B cell (primary cell): Measurements from ENCODE around the gene MGAT5. TPM values are rescaled to one million over a fixed set of nuclear protein-coding genes. Genes with fewer than 3 reads are reported as not detected.

Experiments
- ATAC-seq: fragments of 200-7000 bp; cut with Tn5 transposase; one replicate; pipeline ENCODE4 v1.10.0; 2021; ENCODE audit warnings: low read depth, mild to moderate bottlenecking, moderate number of reproducible peaks, moderate library complexity
- CTCF ChIA-PET: fragments of 350-600 bp; sonication (Branson Sonifier 250); formaldehyde crosslinking; loops from one replicate; lab custom pipeline; 2021; ENCODE audit warnings: antibody characterized with exemption, inconsistent platforms; lab: Charles Lee
- POLR2A ChIA-PET: fragments of 350-600 bp; sonication (Branson Sonifier 250); formaldehyde crosslinking; loops from one replicate; lab custom pipeline; 2021; ENCODE audit warnings: antibody characterized with exemption; lab: Charles Lee
- DNase-seq: peaks from one replicate; pipeline ENCODE4 v3.0.0; 2013
- H2AFZ ChIP-seq: 2 replicates; pipeline ENCODE4 v1.6.1; 2012; ENCODE audit warnings: mild to moderate bottlenecking, low read depth, low read length; ENCODE audit not compliant: insufficient read depth, poor library complexity, severe bottlenecking
- H3K27ac ChIP-seq, 2 donors: 1 replicate in 1 of 2; 2 replicates in 1 of 2; pipeline ENCODE4 v1.5.1; 2012 to 2013; ENCODE audit warnings: low read length in 2 of 2, mild to moderate bottlenecking in 2 of 2, moderate library complexity in 1 of 2
- H3K27me3 ChIP-seq, 4 experiments: fragments of 200-600 bp in 1 of 4; sonication (generic) in 1 of 4; replicated peaks in 1 of 4; 1 replicate in 2 of 4; 2 replicates in 2 of 4; pipeline versions ENCODE4 v1.6.1 to v1.7.0; 2013 to 2016; ENCODE audit warnings: low read length in 3 of 4, mild to moderate bottlenecking in 2 of 4, mixed read lengths in 1 of 4, moderate library complexity in 1 of 4; ENCODE audit not compliant: insufficient read depth in 4 of 4, control insufficient read depth in 3 of 4; ENCODE audit errors: control extremely low read depth in 1 of 4
- H3K36me3 ChIP-seq, 2 experiments: replicated peaks in 1 of 2; 1 replicate in 1 of 2; 2 replicates in 1 of 2; pipeline versions ENCODE4 v1.6.1 to v1.7.1; 2013; ENCODE audit warnings: low read length in 1 of 2; ENCODE audit not compliant: insufficient read depth in 2 of 2, control insufficient read depth in 1 of 2; ENCODE audit errors: control extremely low read depth in 1 of 2, extremely low read depth in 1 of 2
- H3K4me1 ChIP-seq, 2 donors: fragments of 200-600 bp in 1 of 2; sonication (generic) in 1 of 2; 1 replicate in 1 of 2; 2 replicates in 1 of 2; pipeline versions ENCODE4 v1.5.1 to v1.6.1; 2013 to 2017; ENCODE audit warnings: low read length in 2 of 2; ENCODE audit not compliant: control insufficient read depth in 2 of 2, insufficient read depth in 2 of 2
- H3K4me2 ChIP-seq: replicated peaks from 2 replicates; pipeline ENCODE3; 2012; ENCODE audit warnings: mild to moderate bottlenecking, low read depth, low read length; ENCODE audit not compliant: poor library complexity, severe bottlenecking
- H3K4me3 ChIP-seq, 5 experiments: fragments of 200-600 bp in 1 of 5; sonication (generic) in 1 of 5; 1 replicate in 3 of 5; 2 replicates in 2 of 5; pipeline versions ENCODE4 v1.5.1 to v1.7.0; 2011 to 2016; ENCODE audit warnings: low read length in 4 of 5, mild to moderate bottlenecking in 4 of 5, low read depth in 2 of 5, control low read depth in 1 of 5, moderate library complexity in 1 of 5; ENCODE audit not compliant: insufficient read depth in 1 of 5; ENCODE audit errors: control extremely low read depth in 1 of 5, extremely low read depth in 1 of 5
- H3K79me2 ChIP-seq: fragments of 200-600 bp; sonication (generic); one replicate; pipeline ENCODE4 v1.6.0; 2016; ENCODE audit warnings: low read length; ENCODE audit not compliant: control insufficient read depth, insufficient read depth
- H3K9ac ChIP-seq: fragments of 200-600 bp; sonication (generic); 2 replicates; pipeline ENCODE4 v1.6.1; 2017; ENCODE audit warnings: mild to moderate bottlenecking, low read length, moderate library complexity
- H3K9me3 ChIP-seq, 3 donors: one replicate each; pipeline versions ENCODE4 v1.6.1 to v1.7.1; 2013; ENCODE audit warnings: low read length in 2 of 3; ENCODE audit not compliant: control insufficient read depth in 2 of 3, insufficient read depth in 1 of 3; ENCODE audit errors: control extremely low read depth in 1 of 3
- H4K20me1 ChIP-seq: 2 replicates; pipeline ENCODE4 v1.6.0; 2012; ENCODE audit warnings: mild to moderate bottlenecking, low read length; ENCODE audit not compliant: insufficient read depth, control insufficient read depth, poor library complexity, severe bottlenecking
- H3K27ac Mint-ChIP-seq: one replicate; pipeline ENCODE4 v1.8.0; 2021; ENCODE audit warnings: mixed read lengths
- H3K27me3 Mint-ChIP-seq: one replicate; pipeline ENCODE4 v1.8.0; 2021; ENCODE audit warnings: mixed read lengths
- H3K4me1 Mint-ChIP-seq: one replicate; pipeline ENCODE4 v1.8.0; 2021; ENCODE audit warnings: mixed read lengths
- H3K4me3 Mint-ChIP-seq: one replicate; pipeline ENCODE4 v1.8.0; 2021; ENCODE audit warnings: mixed read lengths
- H3K9me3 Mint-ChIP-seq: one replicate; pipeline ENCODE4 v1.8.0; 2022; ENCODE audit warnings: mixed read lengths; ENCODE audit not compliant: insufficient read depth
- EZH2 ChIP-seq: IDR thresholded peaks from 2 replicates; pipeline ENCODE4 v1.6.1; 2012; ENCODE audit warnings: borderline replicate concordance, low read depth, mild to moderate bottlenecking, moderate library complexity, low read length; ENCODE audit not compliant: insufficient read depth, poor library complexity, severe bottlenecking
- WGBS: methylation state at CpG from one replicate; pipeline ENCODE4 v1.1.5; 2013; ENCODE audit warnings: missing lambda C conversion rate; ENCODE audit not compliant: insufficient coverage; 5-methylcytosine and 5-hydroxymethylcytosine counted together
- intact Hi-C: fragments of 100-400 bp; cut with micrococcal nuclease; formaldehyde crosslinking; loops from one replicate; pipeline ENCODE4 v1.10.0; 2022
- polyA plus RNA-seq: library from polyadenylated mRNA; depleted of rRNA; stranded (reverse); fragments of >200 nt; gene quantifications from 2 replicates; pipeline ENCODE4 v1.2.3, GENCODE V29; 2012
- total RNA-seq, 2 donors: library from RNA; stranded (reverse); fragments of 120-200 nt in 1 of 2; gene quantifications; 1 replicate in 1 of 2; 2 replicates in 1 of 2; pipeline versions ENCODE4 v1.2.3 to v1.2.4, GENCODE V29; 2013 to 2022
- TF ChIP-seq, protein P1 (sequence below): fragments of 200-600 bp; IDR thresholded peaks from one replicate; pipeline ENCODE4 v1.8.0; 2022; ENCODE audit warnings: antibody characterized with exemption, mild to moderate bottlenecking

Gene MGAT5
- total and polyA plus RNA-seq, 2 donors (not counting 1 experiment from before 2014, with no cell fraction given), result 27.2 to 184 TPM

- H2AFZ ChIP-seq, result no peak overlapping the region
- H3K36me3 ChIP-seq, result peaks cover 3 to 58% of the 10 kb centered on the region in 2 experiments
- no peak overlapping the region for H3K4me2 ChIP-seq
- DNase-seq, result no peak
- intact Hi-C loops, result no loop called here
- peaks cover 51 to 75% of the 10 kb centered on the region in 2 donors for H3K4me1 ChIP-seq
- H3K9me3 ChIP-seq, result no peaks in the 10 kb centered on the region
- CTCF ChIA-PET, result interaction anchor here (0.6 to 2.0 kb wide), 3 partner anchors 15 to 83 kb away, joined by 3 to 10 read pairs (median 3); no protein-coding TSS in a partner anchor
- H3K9ac ChIP-seq, result no peak overlapping the region
- peaks cover 83% of the 10 kb centered on the region for H3K79me2 ChIP-seq
- H3K4me1 Mint-ChIP-seq, result peaks cover 82% of the 10 kb centered on the region
- H3K9me3 Mint-ChIP-seq, result no peaks in the 10 kb centered on the region
- WGBS, result no CpG with 5 or more reads among the region's 1 CpG
- POLR2A ChIA-PET, result no interaction called here
- no peak overlapping the region for H3K4me3 ChIP-seq
- peak overlapping the region; percentile 80 for H3K27ac Mint-ChIP-seq
- peaks cover 13% of the 10 kb centered on the region for H4K20me1 ChIP-seq
- peak overlapping the region; percentile 38 to 61 for H3K27ac ChIP-seq
- TF ChIP-seq EZH2, result no peak
- TF ChIP-seq, protein P1, sequence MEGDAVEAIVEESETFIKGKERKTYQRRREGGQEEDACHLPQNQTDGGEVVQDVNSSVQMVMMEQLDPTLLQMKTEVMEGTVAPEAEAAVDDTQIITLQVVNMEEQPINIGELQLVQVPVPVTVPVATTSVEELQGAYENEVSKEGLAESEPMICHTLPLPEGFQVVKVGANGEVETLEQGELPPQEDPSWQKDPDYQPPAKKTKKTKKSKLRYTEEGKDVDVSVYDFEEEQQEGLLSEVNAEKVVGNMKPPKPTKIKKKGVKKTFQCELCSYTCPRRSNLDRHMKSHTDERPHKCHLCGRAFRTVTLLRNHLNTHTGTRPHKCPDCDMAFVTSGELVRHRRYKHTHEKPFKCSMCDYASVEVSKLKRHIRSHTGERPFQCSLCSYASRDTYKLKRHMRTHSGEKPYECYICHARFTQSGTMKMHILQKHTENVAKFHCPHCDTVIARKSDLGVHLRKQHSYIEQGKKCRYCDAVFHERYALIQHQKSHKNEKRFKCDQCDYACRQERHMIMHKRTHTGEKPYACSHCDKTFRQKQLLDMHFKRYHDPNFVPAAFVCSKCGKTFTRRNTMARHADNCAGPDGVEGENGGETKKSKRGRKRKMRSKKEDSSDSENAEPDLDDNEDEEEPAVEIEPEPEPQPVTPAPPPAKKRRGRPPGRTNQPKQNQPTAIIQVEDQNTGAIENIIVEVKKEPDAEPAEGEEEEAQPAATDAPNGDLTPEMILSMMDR, result no peak
- no peaks in the 10 kb centered on the region for H3K27me3 Mint-ChIP-seq
- no peaks in the 10 kb centered on the region for H3K27me3 ChIP-seq
- peak overlapping the region; percentile 67 for H3K4me3 Mint-ChIP-seq
- ATAC-seq, result no peak
Measured at GRCh38 chr2:134325696-134326095, 71.8 kb downstream of the MGAT5 start.

DNA sequence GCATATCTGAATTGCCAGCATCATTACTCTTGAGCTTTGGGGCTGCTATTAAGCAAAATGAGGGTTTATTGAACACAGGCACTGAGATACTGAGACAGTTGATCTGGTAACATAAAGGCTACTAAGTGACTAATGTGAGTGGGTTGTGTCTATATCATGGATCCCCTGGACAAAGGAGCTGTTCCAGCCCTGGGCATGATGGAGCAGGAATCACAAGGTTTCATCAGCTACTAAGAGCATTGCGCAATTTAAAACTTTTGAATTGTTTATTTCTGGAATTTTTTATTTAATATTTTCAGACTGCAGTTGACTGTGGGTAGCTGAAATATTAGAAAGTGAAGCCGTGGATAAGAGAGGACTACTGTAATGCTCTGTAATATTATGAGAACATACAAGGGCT lies 73.5 kb downstream of the MGAT5 start:
- Mint-ChIP-seq H3K27me3 (no peaks in the 10 kb centered on the region), H3K4me3 (no peak overlapping the region), H3K9me3 (peaks cover 6% of the 10 kb centered on the region), H3K4me1 (peaks cover 71% of the 10 kb centered on the region), H3K27ac (peak overlapping the region; percentile 22)
- TF ChIP-seq, protein P1, result no peak
- TF ChIP-seq EZH2, result no peak
- Histone ChIP-seq H3K4me2 (no peak overlapping the region), H4K20me1 (peaks cover 16% of the 10 kb centered on the region), H3K27ac (no peak overlapping the region), H3K4me3 (no peak overlapping the region), H3K4me1 (peaks cover 34 to 59% of the 10 kb centered on the region in 2 donors), H3K79me2 (peaks cover 75% of the 10 kb centered on the region), H3K27me3 (no peaks in the 10 kb centered on the region), H3K9me3 (peaks cover 0 to 4% (median 1%) of the 10 kb centered on the region in 3 donors), H3K36me3 (peaks cover 5 to 52% of the 10 kb centered on the region in 2 experiments), H2AFZ (no peak overlapping the region), H3K9ac (no peak overlapping the region)
- DNase-seq (no peak), ATAC-seq (no peak)
- POLR2A ChIA-PET, result no interaction called here
- intact Hi-C loops, result no loop called here
- WGBS, result no CpG with 5 or more reads among the region's 2 CpGs
- CTCF ChIA-PET, result interaction anchor here (1.0 to 2.0 kb wide), 4 partner anchors 21 to 120 kb away, joined by 3 to 10 read pairs (median 5); no protein-coding TSS in a partner anchor
